ENCODE data around the gene DCAKD. TPM values are rescaled to one million over a fixed set of nuclear protein-coding genes. Genes with fewer than 3 reads are reported as not detected.

The DCAKD gene
- total RNA-seq, 1 donor from 2014 or later = 39.9 TPM

DNA sequence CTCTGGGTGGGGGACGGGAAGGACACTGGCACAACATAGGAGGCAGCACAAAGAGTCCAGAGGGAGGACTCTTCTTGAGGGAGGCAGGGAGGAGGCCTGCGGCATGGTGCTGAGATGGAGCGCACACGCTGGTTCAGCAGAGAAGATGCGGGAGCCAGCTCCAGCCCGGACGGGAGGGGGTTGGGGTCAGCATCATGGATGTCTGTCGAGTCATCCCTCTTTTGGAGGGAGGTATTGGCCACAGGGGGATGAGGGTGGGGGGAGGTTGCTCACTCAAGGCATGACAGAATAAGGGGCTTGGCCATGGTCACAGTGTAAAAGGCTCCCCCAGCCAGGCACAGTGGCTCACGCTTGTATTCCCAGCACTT lies 19.3 kb downstream of the DCAKD start:
- no peak overlapping the region for H3K4me3 Mint-ChIP-seq (ENCODE audit: unreplicated experiment)
- peaks cover 2% of the 10 kb centered on the region for H3K27me3 Mint-ChIP-seq (ENCODE audit: unreplicated experiment)
- H3K36me3 Mint-ChIP-seq (ENCODE audit: unreplicated experiment) = peaks cover 3% of the 10 kb centered on the region
- no peak for DNase-seq
- no peak for TF ChIP-seq CTCF (IDR thresholded peaks at IDR 0.05; ENCODE audit: partially characterized antibody, unreplicated experiment)
- H3K27ac Mint-ChIP-seq (ENCODE audit: unreplicated experiment) = peak overlapping the region; percentile 63
- peaks cover 4% of the 10 kb centered on the region for H3K9me3 Mint-ChIP-seq (ENCODE audit: unreplicated experiment)
- H3K4me1 Mint-ChIP-seq (ENCODE audit: low read depth, unreplicated experiment) = peaks cover 4% of the 10 kb centered on the region

GRCh38 chr17:45031231-45032173 lies 19.9 kb downstream of the DCAKD start:
- peaks cover 2% of the 10 kb centered on the region for H3K27me3 Mint-ChIP-seq (ENCODE audit: unreplicated experiment)
- peak overlapping the region; percentile 63 for H3K27ac Mint-ChIP-seq (ENCODE audit: unreplicated experiment)
- no peak for TF ChIP-seq CTCF (IDR thresholded peaks at IDR 0.05; ENCODE audit: partially characterized antibody, unreplicated experiment)
- peaks cover 4% of the 10 kb centered on the region for H3K4me1 Mint-ChIP-seq (ENCODE audit: low read depth, unreplicated experiment)
- peaks cover 4% of the 10 kb centered on the region for H3K9me3 Mint-ChIP-seq (ENCODE audit: unreplicated experiment)
- H3K36me3 Mint-ChIP-seq (ENCODE audit: unreplicated experiment) = peaks cover 3% of the 10 kb centered on the region
- no peak overlapping the region for H3K4me3 Mint-ChIP-seq (ENCODE audit: unreplicated experiment)
- DNase-seq = peak; percentile 45

- DNase-seq = no peak
- no peak for TF ChIP-seq CTCF (IDR thresholded peaks at IDR 0.05; ENCODE audit: partially characterized antibody, unreplicated experiment)
- Mint-ChIP-seq H3K36me3 (ENCODE audit: unreplicated experiment) (peaks cover 3% of the 10 kb centered on the region), H3K27ac (ENCODE audit: unreplicated experiment) (no peak overlapping the region), H3K27me3 (ENCODE audit: unreplicated experiment) (peaks cover 2% of the 10 kb centered on the region), H3K9me3 (ENCODE audit: unreplicated experiment) (peaks cover 4% of the 10 kb centered on the region), H3K4me3 (ENCODE audit: unreplicated experiment) (no peak overlapping the region), H3K4me1 (ENCODE audit: low read depth, unreplicated experiment) (peaks cover 4% of the 10 kb centered on the region)
Measured at GRCh38 chr17:45030733-45031132, 20.7 kb downstream of the DCAKD start.

- H3K27me3 Mint-ChIP-seq (ENCODE audit: unreplicated experiment) = peaks cover 2% of the 10 kb centered on the region
- H3K4me1 Mint-ChIP-seq (ENCODE audit: low read depth, unreplicated experiment) = peaks cover 4% of the 10 kb centered on the region
- no peak for DNase-seq
- H3K4me3 Mint-ChIP-seq (ENCODE audit: unreplicated experiment) = no peak overlapping the region
- TF ChIP-seq CTCF (IDR thresholded peaks at IDR 0.05; ENCODE audit: partially characterized antibody, unreplicated experiment) = no peak
- H3K27ac Mint-ChIP-seq (ENCODE audit: unreplicated experiment) = no peak overlapping the region
- peaks cover 3% of the 10 kb centered on the region for H3K36me3 Mint-ChIP-seq (ENCODE audit: unreplicated experiment)
- H3K9me3 Mint-ChIP-seq (ENCODE audit: unreplicated experiment) = peaks cover 4% of the 10 kb centered on the region
Measured at GRCh38 chr17:45029758-45030423, 21.5 kb downstream of the DCAKD start.

GRCh38 chr17:45029096-45029495 lies 22.3 kb downstream of the DCAKD start:
- TF ChIP-seq CTCF (IDR thresholded peaks at IDR 0.05; ENCODE audit: partially characterized antibody, unreplicated experiment) = no peak
- H3K9me3 Mint-ChIP-seq (ENCODE audit: unreplicated experiment) = peaks cover 2% of the 10 kb centered on the region
- no peak for DNase-seq
- H3K36me3 Mint-ChIP-seq (ENCODE audit: unreplicated experiment) = peaks cover 5% of the 10 kb centered on the region
- H3K27me3 Mint-ChIP-seq (ENCODE audit: unreplicated experiment) = peaks cover 2% of the 10 kb centered on the region
- H3K4me1 Mint-ChIP-seq (ENCODE audit: low read depth, unreplicated experiment) = peaks cover 5% of the 10 kb centered on the region
- no peak overlapping the region for H3K27ac Mint-ChIP-seq (ENCODE audit: unreplicated experiment)
- no peak overlapping the region for H3K4me3 Mint-ChIP-seq (ENCODE audit: unreplicated experiment)

Data from glutamatergic neuron (in vitro differentiated cells).